Brain pericyte (primary cell): Measurements from ENCODE around the gene KCNJ14.

Experiments used
- DNase-seq: peaks from one replicate; pipeline ENCODE4 v3.0.0-alpha.2; 2012; ENCODE audit warnings: low read depth, low spot score

The KCNJ14 gene

DNA sequence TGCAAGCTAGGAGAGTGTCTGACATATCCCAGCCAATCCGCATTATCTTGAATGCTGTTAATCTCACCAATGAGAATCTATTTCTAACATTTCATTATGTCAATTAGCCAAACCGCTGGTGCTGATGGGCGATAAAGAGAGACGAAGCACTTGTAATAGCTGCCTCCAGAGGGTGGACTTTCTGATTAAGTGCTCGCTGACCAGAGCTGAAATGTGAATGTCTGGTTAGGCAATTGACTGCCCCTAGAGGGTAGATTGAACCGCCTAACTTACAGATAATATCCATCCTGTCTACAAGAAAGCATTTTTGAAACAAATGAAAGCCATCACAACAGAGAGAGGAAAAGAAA, 10.1 kb upstream of the KCNJ14 start:
- peak; percentile 74 for DNase-seq

GRCh38 chr19:48445606-48446481, 9.5 kb upstream of the KCNJ14 start, which contains the start of gene GRWD1:
Gene GRWD1, plus strand, starts transcription at chr19:48445983. Its CDS starts 23 bp downstream, at chr19:48446006.
- peak; percentile 89 for DNase-seq

- DNase-seq = no peak
Observed at GRCh38 chr19:48446579-48446978, 8.8 kb upstream of the KCNJ14 start.

DNA sequence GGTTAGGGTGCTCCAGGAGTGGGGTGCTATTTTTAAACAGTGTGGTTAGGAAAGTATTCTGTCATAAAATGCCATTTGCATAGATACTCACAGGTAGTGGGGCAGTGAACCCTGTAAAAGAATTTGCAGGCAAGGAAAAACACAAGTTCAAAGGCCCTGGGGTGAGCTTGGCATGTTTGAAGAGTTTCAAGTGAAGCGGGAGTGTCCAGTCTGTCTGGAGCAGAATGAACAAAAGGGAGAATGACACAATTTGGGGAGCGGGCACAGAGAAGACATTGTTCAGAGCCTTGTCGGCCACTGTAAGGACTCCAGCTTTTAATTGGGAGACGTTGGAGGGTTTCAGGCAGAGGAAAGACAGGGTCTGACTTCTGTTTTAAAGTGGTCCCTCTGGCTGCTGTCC, 6.8 kb upstream of the KCNJ14 start:
- DNase-seq = no peak

- no peak for DNase-seq
Observed at GRCh38 chr19:48450441-48450840, 4.9 kb upstream of the KCNJ14 start.

DNA sequence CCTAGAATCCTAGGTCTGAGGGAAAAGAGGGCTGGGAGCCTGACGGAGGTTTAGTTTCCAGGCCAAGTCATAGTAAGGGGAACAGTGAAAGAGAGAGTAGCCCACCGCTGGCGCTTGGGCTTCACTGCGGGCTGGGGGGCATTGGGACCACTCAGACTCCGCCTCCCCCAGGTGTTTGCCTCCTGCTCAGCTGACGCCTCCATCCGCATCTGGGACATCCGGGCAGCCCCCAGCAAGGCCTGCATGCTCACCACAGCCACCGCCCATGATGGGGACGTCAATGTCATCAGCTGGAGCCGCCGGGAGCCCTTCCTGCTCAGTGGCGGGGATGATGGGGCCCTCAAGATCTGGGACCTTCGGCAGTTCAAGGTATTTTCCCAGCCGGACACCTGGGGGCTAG, 4.5 kb upstream of the KCNJ14 start:
- DNase-seq = no peak

DNA sequence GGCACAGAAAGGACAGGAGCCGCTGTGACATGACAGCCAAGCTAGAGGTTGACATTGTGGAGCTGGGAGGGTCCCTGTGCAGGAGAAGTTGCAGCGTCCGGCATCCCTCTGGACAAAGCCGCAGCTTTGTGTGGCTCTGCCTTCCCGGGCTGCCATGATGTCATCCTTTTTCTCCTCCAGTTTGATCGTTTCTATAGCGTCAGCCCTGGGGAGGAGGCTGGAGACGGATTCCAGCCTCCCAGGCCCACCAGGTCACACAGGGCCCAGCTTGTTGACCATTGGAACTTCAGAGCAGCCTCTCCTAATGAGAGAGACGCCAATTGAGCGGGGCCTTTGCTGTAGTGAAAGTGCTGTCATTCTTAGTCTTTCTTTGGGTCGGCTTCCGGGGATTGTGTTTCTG, 3.8 kb upstream of the KCNJ14 start:
- no peak for DNase-seq

DNA sequence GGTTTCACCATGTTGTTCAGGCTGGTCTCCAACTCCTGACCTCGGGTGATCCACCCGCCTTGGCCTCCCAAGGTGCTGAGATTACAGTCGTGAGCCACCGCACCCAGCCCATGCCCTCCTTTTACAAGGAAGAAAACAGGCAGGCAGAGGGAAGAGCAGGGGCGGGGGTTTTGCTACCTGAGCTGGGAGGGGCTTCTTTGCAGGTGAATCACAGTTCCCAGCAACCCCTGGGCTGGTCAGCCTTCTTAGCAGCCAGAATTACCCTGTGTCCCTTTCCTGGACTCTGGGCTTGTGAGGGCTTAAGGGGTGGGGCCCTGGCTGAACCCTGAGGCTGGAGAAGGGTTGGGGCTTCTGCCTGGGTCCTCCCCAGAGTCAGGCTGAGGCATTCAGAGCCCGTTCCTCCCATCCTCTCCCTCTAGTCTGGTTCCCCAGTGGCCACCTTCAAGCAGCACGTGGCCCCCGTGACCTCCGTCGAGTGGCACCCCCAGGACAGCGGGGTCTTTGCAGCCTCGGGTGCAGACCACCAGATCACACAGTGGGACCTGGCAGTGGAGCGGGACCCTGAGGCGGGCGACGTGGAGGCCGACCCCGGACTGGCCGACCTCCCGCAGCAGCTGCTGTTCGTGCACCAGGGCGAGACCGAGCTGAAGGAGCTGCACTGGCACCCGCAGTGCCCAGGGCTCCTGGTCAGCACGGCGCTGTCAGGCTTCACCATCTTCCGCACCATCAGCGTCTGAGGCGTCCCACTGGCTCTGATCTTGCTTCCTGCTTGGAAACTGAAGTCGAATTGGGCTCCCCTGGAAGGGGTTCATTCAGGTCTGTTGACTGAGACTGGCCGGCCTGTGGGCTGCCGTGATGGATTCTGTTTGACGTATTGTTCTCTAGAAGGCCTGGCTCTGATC, 2.8 kb upstream of the KCNJ14 start:
- no peak for DNase-seq

- DNase-seq = no peak
Observed at GRCh38 chr19:48454150-48454730, 1.1 kb upstream of the KCNJ14 start.

DNA sequence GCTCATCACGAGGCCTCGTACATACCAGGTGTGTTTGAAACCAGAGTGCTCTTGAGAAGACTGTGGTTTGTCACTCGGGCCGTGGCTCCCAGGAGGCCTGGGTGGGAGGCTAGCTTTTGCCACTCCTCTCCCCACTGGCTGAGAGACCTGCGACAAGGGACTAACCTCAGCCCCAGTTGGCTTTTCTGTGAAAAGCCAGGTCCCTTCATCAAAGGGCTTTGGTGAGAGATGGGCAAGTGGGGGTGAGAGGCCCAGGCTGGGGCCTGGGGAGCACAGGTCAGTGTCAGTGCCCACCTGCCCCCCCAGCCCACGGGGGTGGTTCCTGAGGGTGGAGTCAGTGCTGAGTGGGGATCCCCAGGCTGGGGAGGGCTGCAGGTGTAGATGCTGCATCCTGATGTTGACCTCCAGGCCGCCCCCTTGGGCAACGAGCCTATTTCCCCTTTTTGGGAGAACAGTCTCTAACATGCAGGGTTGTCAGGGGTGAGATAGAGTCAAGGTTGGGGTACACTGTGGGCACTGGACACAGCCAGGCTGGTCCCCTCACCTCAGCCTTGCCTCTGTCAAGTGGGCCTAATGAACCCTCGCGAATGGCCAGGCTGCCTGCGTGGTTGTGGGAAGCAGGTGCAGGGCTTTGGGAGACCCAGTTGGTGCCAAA, 661 bp downstream of the KCNJ14 start:
- DNase-seq = no peak

- DNase-seq = no peak
Observed at GRCh38 chr19:48456864-48457263, 1.5 kb downstream of the KCNJ14 start.

GRCh38 chr19:48458016-48458415, 2.6 kb downstream of the KCNJ14 start:
- no peak for DNase-seq

DNA sequence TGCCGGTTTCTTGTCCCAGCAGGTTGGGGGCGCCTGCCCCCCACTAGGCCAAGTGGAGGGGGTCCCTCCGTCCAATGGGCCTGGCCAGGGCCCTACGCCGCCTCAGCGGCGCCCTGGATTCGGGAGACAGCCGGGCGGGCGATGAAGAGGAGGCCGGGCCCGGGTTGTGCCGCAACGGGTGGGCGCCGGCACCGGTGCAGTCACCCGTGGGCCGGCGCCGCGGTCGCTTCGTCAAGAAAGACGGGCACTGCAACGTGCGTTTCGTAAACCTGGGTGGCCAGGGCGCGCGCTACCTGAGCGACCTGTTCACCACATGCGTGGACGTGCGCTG, 6.2 kb downstream of the KCNJ14 start:
- DNase-seq = no peak

GRCh38 chr19:48461982-48462655, 6.7 kb downstream of the KCNJ14 start:
- DNase-seq = no peak

- no peak for DNase-seq
Observed at GRCh38 chr19:48465215-48465614, 9.8 kb downstream of the KCNJ14 start.

GRCh38 chr19:48466561-48467325, 11.4 kb downstream of the KCNJ14 start:
- no peak for DNase-seq

- DNase-seq = peak; percentile 100
Observed at GRCh38 chr19:48468772-48469288, 13.5 kb downstream of the KCNJ14 start.

- DNase-seq = peak; percentile 40
Observed at GRCh38 chr19:48469289-48469881, 14.0 kb downstream of the KCNJ14 start, which contains the start of gene CYTH2. Gene CYTH2, plus strand, starts transcription at chr19:48469369. Its CDS starts 139 bp downstream, at chr19:48469508.

DNA sequence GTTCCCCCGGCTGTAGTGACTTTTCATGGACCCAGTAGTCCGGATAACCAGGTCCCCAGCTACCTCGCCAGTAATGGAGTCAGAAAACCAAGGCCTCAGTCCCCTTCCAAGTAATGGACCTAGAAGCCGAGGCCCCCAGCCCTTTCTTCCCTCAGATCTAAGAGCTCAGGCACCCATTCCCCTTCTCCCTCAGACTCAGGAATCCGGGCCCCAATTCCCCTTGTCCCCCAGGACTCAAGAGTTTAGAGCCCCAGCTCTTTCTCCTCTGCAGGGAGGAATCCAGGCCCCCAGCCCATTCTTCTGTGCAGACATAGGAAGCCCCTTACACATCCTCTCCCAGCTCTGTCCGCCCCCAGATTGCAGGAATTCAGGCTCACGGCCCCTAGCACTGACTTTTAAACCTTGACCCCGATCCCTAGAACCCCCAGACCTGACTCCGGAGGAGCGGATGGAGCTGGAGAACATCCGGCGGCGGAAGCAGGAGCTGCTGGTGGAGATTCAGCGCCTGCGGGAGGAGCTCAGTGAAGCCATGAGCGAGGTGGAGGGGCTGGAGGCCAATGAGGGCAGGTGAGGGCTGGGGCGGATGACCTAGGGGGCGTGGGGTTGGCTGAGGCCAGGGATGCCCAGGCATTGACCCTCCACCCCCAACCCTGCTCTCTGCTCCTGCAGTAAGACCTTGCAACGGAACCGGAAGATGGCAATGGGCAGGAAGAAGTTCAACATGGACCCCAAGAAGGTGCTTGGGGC, 14.7 kb downstream of the KCNJ14 start:
- no peak for DNase-seq
